ENCODE results near the gene PCBD2. TPM values are rescaled to one million over a fixed set of nuclear protein-coding genes. Genes with fewer than 3 reads are reported as not detected.

The PCBD2 gene
- total RNA-seq, 3 donors from 2014 or later (not counting 1 experiment from before 2014, with no cell fraction given): 7.6 to 11.5 (median 7.7) TPM

DNA sequence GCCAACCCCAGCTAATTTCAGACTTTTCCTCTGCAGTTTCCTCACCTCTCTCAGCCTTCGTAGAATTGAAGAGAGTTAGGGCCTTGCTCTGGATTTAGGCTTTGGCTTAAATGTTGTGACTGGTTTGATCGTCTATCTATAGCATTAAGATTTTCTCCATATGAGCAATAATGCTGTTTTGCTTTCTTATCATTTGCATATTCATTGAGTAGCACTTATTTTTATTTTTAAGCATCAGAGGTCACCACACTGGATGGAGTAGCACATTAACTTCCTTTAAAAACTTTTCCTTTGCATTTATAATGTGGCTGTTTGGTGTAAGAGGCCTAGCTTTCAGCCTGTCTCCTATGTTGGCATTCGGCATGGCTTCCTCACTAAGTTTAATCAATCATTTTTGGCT is 12.6 kb upstream of the PCBD2 start:
- no peak overlapping the region for H3K4me3 Mint-ChIP-seq
- no peaks in the 10 kb centered on the region for H3K36me3 Mint-ChIP-seq
- WGBS (ENCODE audit: insufficient coverage): 80% methylated on average over 1 of the region's 3 CpGs
- Histone ChIP-seq H3K4me3 (ENCODE audit: low read length) (no peak overlapping the region), H3K27ac (ENCODE audit: low read length) (no peak overlapping the region), H3K36me3 (ENCODE audit: control insufficient read depth, insufficient read depth, low read length) (peaks cover 44% of the 10 kb centered on the region), H3K4me1 (ENCODE audit: control insufficient read depth, insufficient read depth, low read length) (no peaks in the 10 kb centered on the region), H3K9me3 (ENCODE audit: control insufficient read depth, insufficient read depth, low read length) (no peaks in the 10 kb centered on the region), H3K27me3 (ENCODE audit: control insufficient read depth, insufficient read depth, low read length) (no peaks in the 10 kb centered on the region)
- no peak overlapping the region for H3K27ac Mint-ChIP-seq
- no peaks in the 10 kb centered on the region for H3K9me3 Mint-ChIP-seq
- intact Hi-C loops (cut with micrococcal nuclease): no loop called here
- TF ChIP-seq, protein P1, sequence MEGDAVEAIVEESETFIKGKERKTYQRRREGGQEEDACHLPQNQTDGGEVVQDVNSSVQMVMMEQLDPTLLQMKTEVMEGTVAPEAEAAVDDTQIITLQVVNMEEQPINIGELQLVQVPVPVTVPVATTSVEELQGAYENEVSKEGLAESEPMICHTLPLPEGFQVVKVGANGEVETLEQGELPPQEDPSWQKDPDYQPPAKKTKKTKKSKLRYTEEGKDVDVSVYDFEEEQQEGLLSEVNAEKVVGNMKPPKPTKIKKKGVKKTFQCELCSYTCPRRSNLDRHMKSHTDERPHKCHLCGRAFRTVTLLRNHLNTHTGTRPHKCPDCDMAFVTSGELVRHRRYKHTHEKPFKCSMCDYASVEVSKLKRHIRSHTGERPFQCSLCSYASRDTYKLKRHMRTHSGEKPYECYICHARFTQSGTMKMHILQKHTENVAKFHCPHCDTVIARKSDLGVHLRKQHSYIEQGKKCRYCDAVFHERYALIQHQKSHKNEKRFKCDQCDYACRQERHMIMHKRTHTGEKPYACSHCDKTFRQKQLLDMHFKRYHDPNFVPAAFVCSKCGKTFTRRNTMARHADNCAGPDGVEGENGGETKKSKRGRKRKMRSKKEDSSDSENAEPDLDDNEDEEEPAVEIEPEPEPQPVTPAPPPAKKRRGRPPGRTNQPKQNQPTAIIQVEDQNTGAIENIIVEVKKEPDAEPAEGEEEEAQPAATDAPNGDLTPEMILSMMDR (IDR thresholded peaks at IDR 0.05): no peak
- no peak for ATAC-seq
- peaks cover 5% of the 10 kb centered on the region in 2 donors for H3K4me1 Mint-ChIP-seq
- no peak for DNase-seq
- no peaks in the 10 kb centered on the region for H3K27me3 Mint-ChIP-seq (ENCODE audit: low read depth in 2 of 2)

DNA sequence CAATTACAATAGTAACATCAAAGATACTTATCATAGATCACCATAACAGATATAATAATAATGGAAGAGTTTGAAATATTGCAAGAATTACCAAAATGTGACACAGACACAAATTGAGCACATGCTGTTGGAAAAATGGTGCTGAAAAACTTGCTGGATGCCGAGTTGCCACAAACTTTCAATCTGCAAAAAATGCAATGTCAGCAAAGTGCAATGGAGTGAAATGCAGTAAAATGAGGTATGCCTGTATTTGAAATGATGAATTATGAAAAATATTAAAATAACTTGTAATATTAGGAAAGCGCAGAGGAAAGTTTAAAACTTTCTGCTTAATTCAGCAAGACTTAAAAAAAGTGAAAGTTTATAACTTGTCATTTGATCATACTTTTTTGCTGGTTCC is 12.0 kb upstream of the PCBD2 start:
- no peaks in the 10 kb centered on the region for H3K4me1 Mint-ChIP-seq
- DNase-seq: no peak
- Histone ChIP-seq H3K27me3 (ENCODE audit: control insufficient read depth, insufficient read depth, low read length) (no peaks in the 10 kb centered on the region), H3K4me3 (ENCODE audit: low read length) (no peak overlapping the region), H3K36me3 (ENCODE audit: control insufficient read depth, insufficient read depth, low read length) (peaks cover 44% of the 10 kb centered on the region), H3K9me3 (ENCODE audit: control insufficient read depth, insufficient read depth, low read length) (no peaks in the 10 kb centered on the region), H3K27ac (ENCODE audit: low read length) (no peak overlapping the region), H3K4me1 (ENCODE audit: control insufficient read depth, insufficient read depth, low read length) (no peaks in the 10 kb centered on the region)
- H3K9me3 Mint-ChIP-seq: no peaks in the 10 kb centered on the region
- no peaks in the 10 kb centered on the region for H3K36me3 Mint-ChIP-seq
- intact Hi-C loops (cut with micrococcal nuclease): no loop called here
- no peaks in the 10 kb centered on the region for H3K27me3 Mint-ChIP-seq (ENCODE audit: low read depth in 2 of 2)
- TF ChIP-seq, protein P1 (IDR thresholded peaks at IDR 0.05): no peak
- WGBS (ENCODE audit: insufficient coverage): 94% methylated on average over 2 of the region's 2 CpGs
- ATAC-seq: no peak
- no peak overlapping the region for H3K4me3 Mint-ChIP-seq
- H3K27ac Mint-ChIP-seq: no peak overlapping the region

DNA sequence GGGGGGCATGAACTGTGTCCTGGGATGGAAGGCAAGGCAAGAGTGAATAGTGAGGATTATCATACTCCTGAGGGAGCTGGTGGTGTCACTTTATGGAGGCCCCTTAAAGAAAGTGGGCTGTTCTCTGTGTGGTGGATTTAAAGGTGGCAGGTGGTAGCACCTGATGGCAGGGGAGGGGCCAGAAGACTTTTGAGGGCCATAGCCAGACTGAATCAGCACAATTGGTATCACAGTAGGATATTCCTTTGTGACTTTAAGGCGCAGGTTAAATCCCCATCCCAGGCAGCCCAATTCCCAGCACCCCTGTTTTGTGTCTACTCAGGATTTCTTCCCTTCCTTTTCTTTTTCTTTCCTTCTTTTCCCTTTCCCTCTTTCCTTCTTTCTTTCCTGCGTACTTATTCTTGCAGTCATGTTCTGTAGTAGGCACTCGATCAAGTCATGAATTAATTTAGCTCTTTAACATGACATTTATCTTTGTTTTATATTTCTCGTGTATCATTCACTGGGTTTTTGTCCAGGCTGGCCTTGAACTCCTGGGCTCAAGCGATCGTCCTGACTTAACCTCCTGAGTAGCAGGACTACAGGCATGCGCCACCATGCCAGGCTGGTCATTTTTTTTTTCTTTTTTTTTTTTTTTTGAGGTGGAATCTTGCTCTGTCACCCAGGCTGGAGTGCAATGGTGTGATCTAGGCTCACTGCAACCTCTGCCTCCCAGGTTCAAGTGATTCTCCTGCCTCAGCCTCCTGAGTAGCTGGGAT is 11.0 kb upstream of the PCBD2 start:
- no peak overlapping the region for H3K27ac ChIP-seq (ENCODE audit: low read length)
- WGBS (ENCODE audit: insufficient coverage): 97% methylated on average over 7 of the region's 7 CpGs
- ATAC-seq: no peak
- Mint-ChIP-seq H3K9me3 (no peaks in the 10 kb centered on the region), H3K36me3 (no peaks in the 10 kb centered on the region), H3K27me3 (ENCODE audit: low read depth in 2 of 2) (no peaks in the 10 kb centered on the region), H3K4me1 (no peaks in the 10 kb centered on the region), H3K27ac (no peak overlapping the region), H3K4me3 (no peak overlapping the region)
- no peaks in the 10 kb centered on the region for H3K4me1 ChIP-seq (ENCODE audit: control insufficient read depth, insufficient read depth, low read length)
- intact Hi-C loops (cut with micrococcal nuclease): no loop called here
- DNase-seq: no peak
- H3K27me3 ChIP-seq (ENCODE audit: control insufficient read depth, insufficient read depth, low read length): no peaks in the 10 kb centered on the region
- no peaks in the 10 kb centered on the region for H3K9me3 ChIP-seq (ENCODE audit: control insufficient read depth, insufficient read depth, low read length)
- no peak overlapping the region for H3K4me3 ChIP-seq (ENCODE audit: low read length)
- peaks cover 40% of the 10 kb centered on the region for H3K36me3 ChIP-seq (ENCODE audit: control insufficient read depth, insufficient read depth, low read length)
- TF ChIP-seq, protein P1 (IDR thresholded peaks at IDR 0.05): no peak
